Measurements from ENCODE around the gene FUT2.

The FUT2 gene

GRCh38 chr19:48734625-48735024, 38.9 kb downstream of the FUT2 start:
- DNase-seq = no peak

- DNase-seq = no peak
Measured at GRCh38 chr19:48735031-48735615, 39.4 kb downstream of the FUT2 start.

- DNase-seq = no peak
Measured at GRCh38 chr19:48737360-48737998, 41.7 kb downstream of the FUT2 start.

GRCh38 chr19:48738557-48739403, 43.0 kb downstream of the FUT2 start:
- DNase-seq = peak; percentile 86

GRCh38 chr19:48739404-48740163, 43.8 kb downstream of the FUT2 start:
- no peak for DNase-seq

- DNase-seq = no peak
Measured at GRCh38 chr19:48740164-48740972, 44.6 kb downstream of the FUT2 start, which contains the start of gene RASIP1. Gene RASIP1, minus strand, starts transcription at chr19:48740610. Its CDS starts 328 bp downstream, at chr19:48740282.

GRCh38 chr19:48741129-48741999, 45.6 kb downstream of the FUT2 start:
- DNase-seq = no peak

- DNase-seq = no peak
Measured at GRCh38 chr19:48742096-48742495, 46.3 kb downstream of the FUT2 start.

- DNase-seq = no peak
Measured at GRCh38 chr19:48745208-48745995, 49.6 kb downstream of the FUT2 start.

GRCh38 chr19:48746110-48746509, 50.3 kb downstream of the FUT2 start:
- no peak for DNase-seq

- DNase-seq = peak; percentile 25
Measured at GRCh38 chr19:48746738-48747575, 51.2 kb downstream of the FUT2 start, which contains the start of gene IZUMO1. Gene IZUMO1, minus strand, starts transcription at chr19:48746909. Its CDS starts 1,050 bp downstream, at chr19:48745859.

- no peak for DNase-seq
Measured at GRCh38 chr19:48749571-48750198, 53.9 kb downstream of the FUT2 start.

GRCh38 chr19:48750351-48750750, 54.6 kb downstream of the FUT2 start:
- no peak for DNase-seq

GRCh38 chr19:48750771-48751504, 55.2 kb downstream of the FUT2 start:
- no peak for DNase-seq

- DNase-seq = no peak
Measured at GRCh38 chr19:48751845-48752495, 56.2 kb downstream of the FUT2 start.

GRCh38 chr19:48752496-48753365, 57.0 kb downstream of the FUT2 start, which contains the start of gene FUT1:
Gene FUT1, minus strand, starts transcription at chr19:48752641. Its CDS starts 1,360 bp downstream, at chr19:48751281.
- peak; percentile 18 for DNase-seq

Measured in activated effector memory CD4-positive, alpha-beta T cell treated with Interleukin-2 at 50 U/mL for 16 hours (primary cell).